ENCODE results near the gene ARHGEF26.

Gene ARHGEF26

DNA sequence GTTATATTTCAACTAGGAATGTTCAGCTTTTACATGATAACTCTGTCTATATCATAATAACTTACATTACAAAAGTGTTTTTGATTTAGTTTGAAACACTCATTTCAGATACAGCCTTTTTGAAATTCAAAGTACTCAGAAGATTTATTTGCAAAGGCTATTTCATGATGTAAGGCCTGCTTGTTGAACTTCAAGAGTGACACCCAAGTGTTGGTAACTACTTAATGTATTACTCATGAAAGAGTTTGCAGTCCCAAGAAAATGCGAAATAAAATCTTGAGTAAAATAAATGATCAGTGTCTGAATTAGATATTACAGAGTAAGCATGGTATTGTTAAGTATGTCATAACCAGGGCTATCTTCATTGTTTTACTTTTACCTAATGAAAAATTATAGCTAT lies 35.3 kb downstream of the ARHGEF26 start:
- no peak for ATAC-seq

DNA sequence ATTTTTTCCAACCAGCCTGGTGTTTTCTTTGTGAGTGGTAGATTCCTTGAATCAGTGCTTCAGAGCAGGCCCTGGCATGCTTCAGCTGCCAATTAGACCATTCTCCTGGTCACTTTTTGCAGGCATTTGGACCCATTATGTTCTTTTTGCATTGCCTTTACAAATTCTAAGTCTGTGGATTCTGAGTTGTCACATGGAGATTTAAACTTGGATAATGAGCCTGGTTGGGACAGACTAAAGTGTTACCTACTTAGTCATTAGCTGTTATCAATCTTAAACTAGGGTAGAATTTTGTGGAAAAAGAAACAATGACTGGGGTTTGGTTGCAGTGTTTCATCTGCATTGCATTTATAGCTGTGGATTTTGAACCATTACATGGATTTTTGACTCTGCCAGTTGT lies 40.6 kb downstream of the ARHGEF26 start:
- ATAC-seq: no peak

DNA sequence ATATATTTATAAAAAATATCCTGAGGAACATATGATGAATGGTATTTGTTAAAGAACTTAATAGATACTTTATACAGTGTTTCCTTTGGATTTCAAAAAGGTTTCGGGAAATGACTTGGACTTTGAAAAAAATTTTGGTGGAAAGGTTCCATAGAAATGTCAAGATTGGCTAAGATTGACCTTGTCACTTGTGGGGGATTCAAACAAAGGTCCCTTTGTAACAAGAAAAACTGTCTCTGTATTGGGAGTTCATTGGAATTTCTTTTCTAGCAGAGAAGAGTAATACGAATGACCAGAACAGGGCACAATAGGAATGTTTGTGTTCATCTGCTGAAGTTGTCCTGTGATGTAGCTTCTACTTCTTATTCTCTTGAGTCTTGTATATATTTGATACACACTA lies 43.2 kb downstream of the ARHGEF26 start:
- no peak for ATAC-seq

DNA sequence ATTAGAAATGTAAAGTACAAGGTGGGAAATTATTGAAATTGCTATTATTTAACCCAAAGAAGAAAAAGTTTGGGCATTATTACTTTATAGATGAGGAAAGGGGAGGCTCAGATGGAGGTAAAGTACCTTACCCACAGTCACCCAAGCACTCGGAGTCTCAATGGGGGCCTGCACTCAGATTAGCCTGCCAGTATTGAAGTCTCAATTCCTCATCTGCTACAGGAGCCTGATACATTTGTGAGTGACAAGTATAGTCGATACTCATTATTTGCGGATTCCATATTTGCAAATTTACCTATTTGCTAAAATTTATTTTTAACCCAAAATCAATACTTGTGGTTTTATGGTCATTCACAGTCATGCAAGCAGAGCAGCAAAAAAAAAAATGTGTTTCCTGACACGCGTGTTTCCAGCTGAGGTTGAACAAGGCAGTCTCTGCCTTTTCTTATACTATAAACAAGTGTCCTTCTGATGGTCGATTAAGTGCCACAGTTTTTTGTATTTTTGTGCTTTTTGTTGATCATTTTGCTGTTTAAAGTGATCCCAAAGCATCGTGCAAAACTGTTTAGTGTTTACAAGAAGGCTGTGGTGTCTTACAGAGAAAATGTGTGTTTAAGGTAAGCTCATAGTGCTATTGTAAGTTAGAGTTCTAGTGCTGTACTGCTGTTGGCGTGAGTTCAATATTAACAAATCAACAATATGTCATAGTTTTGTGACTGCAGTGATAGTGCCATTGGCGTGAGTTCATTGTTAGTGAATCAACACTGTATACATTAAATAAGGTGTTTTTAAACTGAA lies 48.0 kb downstream of the ARHGEF26 start:
- ATAC-seq: no peak

DNA sequence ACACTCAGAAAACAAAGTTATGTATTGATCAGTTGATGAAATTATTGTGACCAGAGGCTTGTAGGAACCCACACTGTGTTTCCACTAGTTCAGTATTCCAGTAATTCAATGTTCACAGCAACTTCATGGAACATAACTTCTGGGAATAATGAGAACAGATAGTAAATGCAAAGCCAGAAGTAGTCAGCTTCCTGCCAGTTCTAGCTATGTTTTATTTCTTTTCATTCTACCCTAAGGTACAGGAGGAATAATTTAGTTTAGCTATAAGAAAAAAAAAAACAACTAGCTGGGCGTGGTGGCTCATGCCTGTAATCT lies 48.6 kb downstream of the ARHGEF26 start:
- ATAC-seq: no peak

DNA sequence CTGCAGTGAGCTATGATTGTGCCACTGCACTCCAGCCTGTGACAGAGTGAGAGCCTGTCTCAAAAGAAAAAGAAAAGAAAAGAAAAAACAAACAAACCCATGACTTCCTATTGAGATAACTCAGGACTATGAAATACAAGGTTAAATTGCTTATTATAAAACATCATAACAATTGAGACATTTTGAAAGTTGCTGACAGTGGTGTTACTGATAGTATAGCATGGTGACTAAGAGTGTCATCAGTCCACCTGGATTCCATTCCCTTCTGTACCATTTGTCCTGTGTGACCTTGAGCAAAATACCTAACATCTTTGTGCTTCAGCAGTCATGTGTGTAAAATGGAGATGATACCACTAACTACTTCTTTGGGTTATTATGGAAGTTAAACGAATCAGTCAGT lies 49.1 kb downstream of the ARHGEF26 start:
- ATAC-seq: no peak

DNA sequence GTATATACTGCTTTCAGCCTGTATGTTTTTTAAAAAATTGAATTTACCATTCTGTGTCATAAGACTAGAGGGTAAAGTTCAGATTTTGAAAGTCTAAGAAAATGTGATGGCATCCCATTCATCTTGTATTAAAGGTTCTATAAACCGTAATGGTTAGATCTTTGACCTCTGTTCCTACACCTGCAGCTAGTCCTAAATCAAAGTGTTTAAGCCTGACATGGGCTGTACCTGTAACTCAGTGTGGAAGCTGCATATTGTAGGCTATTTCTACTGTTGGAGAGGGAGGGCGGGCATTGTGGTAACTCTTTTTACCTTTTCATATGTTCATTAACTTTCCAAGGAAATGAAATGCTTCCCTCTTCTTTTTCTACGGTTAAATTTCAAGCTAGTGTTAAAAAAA lies 53.9 kb downstream of the ARHGEF26 start:
- no peak for ATAC-seq

DNA sequence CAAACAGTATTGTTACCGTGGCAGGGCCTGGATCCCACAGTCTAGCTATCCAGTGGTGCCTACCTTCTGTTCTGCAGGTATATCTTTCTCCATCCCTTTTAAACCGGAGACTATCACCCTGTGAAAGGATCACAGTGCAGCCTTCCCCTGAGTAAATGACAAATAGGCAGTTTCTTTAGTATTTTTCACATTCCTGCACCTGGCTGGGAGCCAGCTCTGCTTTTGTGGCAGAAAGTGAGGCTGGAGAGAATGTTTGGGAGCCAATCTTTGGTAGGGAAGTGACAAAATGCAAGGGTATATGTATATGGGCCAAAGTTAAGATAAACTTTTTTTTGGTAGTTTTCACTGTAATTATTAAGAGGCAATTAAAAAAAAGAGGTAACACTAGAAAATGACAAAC lies 54.8 kb downstream of the ARHGEF26 start:
- ATAC-seq: no peak

DNA sequence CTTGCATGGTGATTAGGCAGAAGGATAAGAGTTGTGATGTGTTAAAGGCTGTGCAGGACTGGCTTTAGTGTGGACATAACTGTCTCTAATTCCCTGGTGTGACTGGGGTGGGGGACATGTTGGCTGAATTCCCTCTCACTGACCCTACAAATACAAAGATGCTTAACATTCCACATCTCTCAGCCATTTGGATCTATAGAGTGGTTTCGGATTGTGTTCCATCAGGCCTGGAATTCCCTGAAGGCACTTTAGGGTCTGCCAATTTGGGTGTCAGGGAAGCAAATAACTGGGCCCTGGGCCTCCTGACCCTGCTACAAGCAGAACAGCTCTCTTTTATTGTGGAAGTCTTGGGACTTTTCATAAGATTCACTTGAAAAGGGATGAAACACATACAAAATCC lies 56.2 kb downstream of the ARHGEF26 start:
- no peak for ATAC-seq

DNA sequence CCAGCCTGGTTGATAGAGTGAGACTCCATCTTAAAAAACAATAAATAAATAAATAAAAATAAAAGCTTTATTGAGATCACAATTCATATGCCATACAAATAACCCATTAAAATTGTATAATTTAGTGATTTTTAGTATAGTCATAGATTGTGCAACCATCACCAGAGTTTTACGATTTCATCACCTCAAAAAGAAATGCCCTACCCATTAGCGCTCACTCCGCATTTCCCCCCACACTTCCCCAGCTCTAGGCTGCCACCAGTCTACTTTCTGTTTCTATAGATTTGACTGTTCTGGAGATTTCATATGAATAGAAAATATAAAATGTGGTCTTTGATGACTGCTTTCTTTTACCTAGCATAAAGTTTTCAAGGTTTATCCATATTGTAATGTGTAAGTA lies 57.0 kb downstream of the ARHGEF26 start:
- ATAC-seq: no peak

DNA sequence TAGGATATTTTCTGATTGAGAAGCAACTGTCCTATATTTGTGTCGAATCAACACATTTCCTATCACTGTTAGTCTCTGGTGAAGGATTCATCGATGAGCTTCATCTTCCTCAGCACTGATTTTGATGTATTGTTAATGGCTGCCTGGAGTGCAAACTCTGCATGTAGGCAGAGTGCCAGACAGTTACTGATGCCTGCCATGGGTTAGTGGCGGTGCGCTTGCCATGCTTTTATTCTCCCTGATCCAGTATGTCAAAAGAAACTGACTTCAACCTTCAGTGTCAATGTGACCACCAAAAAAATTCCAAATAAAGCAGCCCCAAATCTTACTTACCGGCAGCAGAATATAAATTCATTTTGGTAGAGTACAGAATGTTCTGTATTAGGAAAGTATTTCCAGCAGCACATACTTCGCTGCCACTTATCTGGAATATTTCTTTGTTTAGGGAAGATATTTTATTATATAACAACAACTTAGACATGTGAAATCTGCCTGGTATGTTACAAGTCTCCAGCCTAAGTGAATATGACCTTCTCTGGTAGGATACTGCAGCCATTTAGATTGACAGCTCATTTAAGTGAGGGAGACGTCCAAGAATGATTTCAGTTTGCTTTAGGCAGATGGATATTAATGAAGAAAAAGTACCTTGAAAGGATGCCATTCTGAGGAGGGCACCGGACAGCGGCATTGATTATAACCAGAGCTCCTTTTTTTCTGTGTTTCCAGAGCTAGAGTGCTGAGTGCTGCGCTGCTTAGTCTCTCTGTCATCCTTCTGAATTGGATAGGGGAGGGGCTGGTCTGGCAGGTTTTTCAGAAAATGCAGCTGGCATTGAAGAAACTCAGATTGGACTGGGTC lies 59.9 kb downstream of the ARHGEF26 start:
- ATAC-seq: no peak

DNA sequence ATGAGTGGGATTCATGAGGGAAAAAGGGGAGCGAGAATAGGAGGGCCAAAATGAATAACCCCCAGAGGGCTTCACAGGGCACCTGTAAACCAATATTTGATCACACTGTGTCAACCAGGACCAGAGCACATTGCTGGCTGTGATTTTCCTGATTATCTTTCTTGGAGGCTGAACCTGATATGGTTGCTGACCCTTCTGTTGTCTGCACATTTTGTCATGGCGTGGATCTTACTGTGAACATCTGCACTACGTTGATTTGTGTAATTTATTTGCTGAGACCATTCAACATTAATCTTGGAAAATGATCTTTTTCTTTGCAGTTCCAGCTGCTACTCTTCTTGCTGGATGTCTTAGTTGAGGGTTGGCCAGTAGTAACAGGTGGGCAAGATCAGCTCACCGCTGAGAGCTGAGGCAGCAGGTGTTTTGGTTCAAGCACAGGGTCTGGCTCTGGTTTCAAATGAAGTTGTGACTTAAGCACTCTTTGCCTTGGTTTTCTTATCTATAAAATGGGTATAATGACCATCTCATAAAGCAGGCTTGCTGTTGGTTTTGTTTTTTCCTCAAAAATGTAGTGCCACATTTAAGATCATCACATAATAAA lies 61.2 kb downstream of the ARHGEF26 start:
- ATAC-seq: no peak

DNA sequence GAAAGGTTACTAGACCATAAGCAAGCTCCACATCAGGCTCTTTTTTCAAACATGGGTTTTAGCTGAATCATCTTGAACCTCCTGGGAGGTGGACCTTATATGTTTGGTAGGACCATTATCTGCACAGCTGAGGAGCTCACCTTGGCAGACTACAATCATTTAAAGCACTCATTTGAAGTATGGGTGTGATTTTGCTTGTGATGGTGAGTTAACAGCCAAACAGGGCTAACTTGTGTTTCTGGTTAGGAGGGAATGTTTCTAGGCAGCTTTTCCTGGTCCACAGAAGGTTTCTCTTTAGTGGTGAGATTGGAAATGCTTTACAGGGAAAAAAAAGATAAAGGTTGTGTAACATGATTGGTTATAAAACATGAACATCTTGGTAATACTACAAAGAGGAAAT lies 61.8 kb downstream of the ARHGEF26 start:
- no peak for ATAC-seq

DNA sequence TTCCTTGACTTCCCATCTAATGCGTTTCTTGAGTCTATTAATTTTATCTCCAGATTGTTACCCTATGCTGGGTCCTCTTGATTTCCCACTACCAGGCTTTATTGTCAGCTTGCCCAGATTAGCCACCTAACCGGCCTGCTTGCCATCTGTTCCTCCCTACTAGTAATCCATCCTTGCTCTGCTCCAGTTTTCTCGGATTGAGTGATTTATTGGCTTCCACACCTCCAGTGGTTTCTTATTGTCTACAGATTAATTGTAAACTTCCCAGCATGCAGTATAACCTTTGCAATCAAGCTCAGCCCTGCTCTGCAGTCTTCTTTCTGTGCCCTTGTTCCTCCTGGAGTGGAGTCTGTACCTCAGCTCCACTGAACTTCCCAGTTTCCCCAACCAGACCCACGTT lies 63.4 kb downstream of the ARHGEF26 start:
- ATAC-seq: no peak

DNA sequence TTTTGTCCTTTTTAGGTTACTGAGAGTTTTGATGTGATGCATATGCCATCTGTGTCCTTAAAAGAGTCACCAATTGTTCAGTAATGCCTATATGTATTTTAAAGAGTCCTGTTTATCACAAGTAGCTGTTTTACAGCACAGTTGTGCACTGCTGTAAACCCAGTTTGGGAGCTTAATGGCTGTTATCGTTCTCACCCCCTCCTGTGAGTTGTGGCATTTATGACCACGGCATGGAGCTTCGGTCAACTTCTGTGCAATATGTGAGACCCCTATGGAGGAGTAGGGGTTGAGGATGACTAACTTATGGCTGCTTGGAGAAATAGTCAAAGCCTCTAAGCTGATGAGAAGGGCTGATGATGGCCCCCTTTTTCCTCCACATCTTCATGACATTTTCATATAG lies 67.2 kb downstream of the ARHGEF26 start:
- ATAC-seq: no peak

DNA sequence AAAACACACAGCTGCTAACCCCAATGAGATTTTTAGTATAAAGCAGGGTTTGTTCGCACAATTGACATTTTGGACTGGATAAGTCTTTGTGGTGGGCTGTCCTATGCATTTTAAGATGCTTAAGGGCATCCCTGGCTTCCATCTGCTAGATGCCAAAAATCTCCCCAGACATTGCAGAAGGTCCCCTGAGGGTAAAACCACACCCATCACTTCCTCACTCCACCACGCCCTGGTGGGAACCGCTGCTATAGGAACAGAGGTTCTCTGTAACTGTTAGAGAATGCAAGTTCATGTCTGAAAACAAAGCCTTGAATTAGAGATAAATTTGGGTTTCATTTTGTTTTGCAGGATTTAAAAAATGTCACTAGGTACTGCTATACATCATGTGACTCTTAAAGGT lies 67.7 kb downstream of the ARHGEF26 start:
- no peak for ATAC-seq

DNA sequence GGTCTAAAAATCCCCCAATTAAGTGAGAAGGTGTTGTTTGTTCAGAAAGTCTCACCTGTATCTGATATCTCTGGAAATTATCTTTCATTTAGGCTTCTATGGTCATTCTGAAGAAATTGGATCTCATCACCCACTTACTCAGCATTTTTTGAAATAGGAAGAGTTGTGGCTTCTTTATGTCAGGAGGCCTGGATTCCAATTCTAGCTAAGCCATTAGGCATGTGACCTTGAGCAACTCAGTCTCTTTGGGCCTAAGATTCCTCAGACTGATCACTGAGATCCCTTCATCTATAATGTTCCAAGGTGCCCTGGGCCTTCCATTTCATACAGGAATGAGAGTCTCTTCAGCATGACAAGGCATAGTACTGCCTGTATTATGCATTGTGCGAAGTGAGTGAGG lies 70.3 kb downstream of the ARHGEF26 start:
- ATAC-seq: no peak

DNA sequence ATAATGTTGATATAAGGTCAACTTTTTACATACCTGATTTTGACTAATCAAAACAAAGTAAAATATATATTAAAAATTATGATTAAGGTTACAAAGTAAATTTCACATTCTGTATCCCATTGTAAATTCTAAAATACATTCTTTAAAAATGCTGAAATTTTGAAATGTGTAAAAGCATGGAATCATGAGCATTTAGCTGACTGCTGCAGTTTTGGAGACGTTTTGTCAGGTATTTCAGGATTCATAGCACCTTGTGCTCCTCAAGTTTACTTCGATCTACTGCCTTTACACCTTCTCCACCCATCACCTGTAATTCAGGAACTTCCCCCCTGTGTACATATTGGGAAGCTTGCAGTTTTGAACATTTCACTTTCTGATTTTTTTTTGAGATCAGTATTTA lies 71.0 kb downstream of the ARHGEF26 start:
- no peak for ATAC-seq

DNA sequence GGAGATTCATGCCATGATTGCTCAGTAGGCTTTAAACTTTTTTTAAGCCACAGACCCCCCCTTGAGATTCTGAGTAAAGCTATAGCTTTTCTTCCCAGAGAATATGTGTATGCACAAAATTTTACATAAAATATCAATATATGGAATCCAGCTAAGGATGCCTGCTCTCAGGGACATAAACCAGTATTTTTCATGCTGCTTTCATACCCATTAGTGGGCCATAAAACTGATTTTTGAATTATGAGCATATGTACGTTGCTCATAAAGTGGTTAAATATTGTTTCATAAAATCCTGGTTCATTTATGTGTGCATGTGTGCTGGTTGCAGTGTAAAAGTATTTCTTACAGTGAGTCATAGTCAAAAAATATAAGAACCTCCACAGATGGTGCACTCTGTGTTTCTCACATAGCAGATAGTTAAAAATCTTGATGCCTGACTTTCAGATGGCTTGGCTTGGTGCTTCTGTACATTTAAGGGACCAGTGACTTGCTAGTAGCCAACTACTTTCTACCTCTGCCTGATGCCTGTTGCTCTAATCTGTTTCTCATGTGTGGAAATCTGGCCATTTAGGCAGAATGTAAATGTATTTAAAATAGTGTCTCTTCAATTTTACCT lies 71.9 kb downstream of the ARHGEF26 start:
- no peak for ATAC-seq

DNA sequence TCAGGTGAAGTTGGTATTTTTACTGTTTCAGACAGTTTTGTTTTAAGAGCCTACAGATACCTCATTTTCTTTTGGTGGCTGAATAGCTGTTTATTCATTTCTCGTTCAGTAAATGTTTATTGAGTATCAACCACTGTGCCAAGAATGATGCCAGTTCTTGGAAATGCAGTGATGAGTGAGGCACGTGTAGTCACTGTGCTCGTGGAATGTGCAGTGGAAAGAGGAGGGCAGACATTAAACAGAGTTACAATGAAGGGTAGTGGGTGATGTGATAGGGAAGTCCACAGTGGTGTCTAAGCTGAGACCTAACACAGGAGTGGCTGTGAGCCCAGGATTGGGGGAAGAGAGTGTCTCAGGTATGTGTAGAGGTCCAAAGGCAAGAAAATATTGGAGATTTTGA lies 73.7 kb downstream of the ARHGEF26 start:
- ATAC-seq: no peak

DNA sequence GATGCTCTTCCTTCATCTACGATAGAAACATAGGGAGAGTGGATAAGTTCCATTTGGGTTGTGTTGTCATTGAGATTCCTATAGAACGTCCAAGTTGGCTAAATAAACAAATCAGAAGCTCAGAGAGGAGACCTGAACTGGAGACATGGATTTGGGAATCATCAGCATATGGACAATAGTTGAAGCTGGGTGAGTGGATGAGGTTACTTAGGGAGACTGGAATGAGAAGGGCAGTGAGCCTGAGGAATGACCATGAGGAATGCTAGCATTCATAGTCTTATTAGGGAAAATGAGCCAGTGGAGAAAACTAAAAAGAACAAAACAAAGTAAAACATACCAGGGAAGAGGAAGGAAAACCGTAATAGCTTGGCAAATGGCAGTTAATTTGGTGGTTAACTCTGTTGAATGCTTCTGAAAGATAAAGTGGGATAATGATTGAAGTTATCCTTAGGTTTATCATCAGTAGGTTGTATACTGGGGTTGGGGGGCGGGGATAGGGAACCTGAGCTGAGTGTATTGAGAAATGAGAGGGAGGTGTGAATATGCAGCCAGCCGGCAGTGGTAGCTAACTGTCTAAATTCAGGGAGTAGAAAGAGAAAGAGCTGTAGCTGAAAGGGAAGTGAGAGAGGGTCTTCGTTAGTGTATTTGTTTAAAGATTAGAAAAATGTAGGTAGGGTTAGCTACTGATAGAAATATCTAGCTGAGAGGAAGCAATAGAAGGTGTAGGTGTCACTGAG lies 74.6 kb downstream of the ARHGEF26 start:
- no peak for ATAC-seq

DNA sequence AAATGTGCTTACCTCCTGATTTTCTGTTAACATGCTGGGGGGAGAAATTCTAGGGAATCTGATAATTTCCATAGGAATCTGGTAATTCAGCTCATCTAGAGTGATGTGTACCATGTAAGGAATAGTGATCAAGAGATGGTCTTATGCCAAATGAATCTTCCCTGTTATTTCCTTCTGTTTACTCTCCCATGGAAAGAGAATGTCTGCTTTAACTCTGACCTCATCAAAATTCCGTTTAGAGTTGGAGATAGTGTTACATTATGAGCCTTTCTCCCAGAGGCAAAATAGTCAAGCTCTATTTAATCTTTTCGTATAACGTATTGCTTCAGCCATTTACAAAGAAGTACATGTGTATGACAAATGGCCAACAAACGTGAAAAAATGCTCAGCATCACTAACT lies 76.6 kb downstream of the ARHGEF26 start:
- ATAC-seq: no peak

DNA sequence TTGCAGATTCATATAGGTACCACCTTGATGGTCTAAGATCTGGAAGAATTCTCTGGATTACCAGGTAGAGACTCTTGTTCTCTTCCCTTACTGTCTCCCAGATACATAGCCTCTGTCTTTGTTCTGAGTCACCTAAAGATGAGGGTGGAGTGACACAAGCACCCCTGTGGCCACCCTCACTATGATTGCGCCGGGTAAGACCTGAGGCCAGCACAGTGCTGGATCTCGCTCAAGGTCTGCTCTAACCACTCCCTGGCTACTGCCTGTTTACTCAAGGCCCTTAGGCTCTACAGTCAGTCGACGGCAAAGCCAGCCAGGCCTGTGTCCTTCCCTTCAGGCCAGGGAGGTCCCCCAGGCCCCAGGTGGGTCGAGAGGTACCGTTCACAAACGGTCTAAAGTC lies 88.3 kb downstream of the ARHGEF26 start:
- no peak for ATAC-seq

Measured in activated CD4-positive, CD25-positive, alpha-beta regulatory T cell treated with anti-CD3 and anti-CD28 coated beads, Interleukin-2, amount 50 U/mL, for 24 hours (primary cell).